BLaER1 treated with 17β-estradiol and CSF1 and Interleukin-3, amounts not matched to agents 10 nM and 100 nM (cell line): ENCODE results near the gene RGS6.
A peak's percentile ranks its signal among the peaks of the same experiment; 100 is the strongest.

Experiments used
- H3K27ac ChIP-seq, 11 experiments: shearing (Covaris generic); formaldehyde crosslinking; 2 replicates each; pipeline ENCODE4 v1.8.1; 2022
- H3K27me3 ChIP-seq, 11 experiments: shearing (Covaris generic); formaldehyde crosslinking; 2 replicates each; pipeline ENCODE4 v1.8.1; 2022
- H3K36me3 ChIP-seq, 11 experiments: shearing (Covaris generic); formaldehyde crosslinking; 2 replicates each; pipeline ENCODE4 v1.8.1; 2022
- H3K4me1 ChIP-seq, 10 experiments: shearing (Covaris generic); formaldehyde crosslinking; 2 replicates each; pipeline ENCODE4 v1.8.1; 2022
- H3K4me2 ChIP-seq, 11 experiments: shearing (Covaris generic); formaldehyde crosslinking; 2 replicates each; pipeline ENCODE4 v1.8.1; 2022
- H3K4me3 ChIP-seq, 10 experiments: shearing (Covaris generic); formaldehyde crosslinking; 2 replicates each; pipeline ENCODE4 v1.8.1; 2022
- H3K9ac ChIP-seq, 11 experiments: shearing (Covaris generic); formaldehyde crosslinking; 2 replicates each; pipeline ENCODE4 v1.8.1; 2022
- H3K9me3 ChIP-seq, 11 experiments: shearing (Covaris generic); formaldehyde crosslinking; replicated peaks in 1 of 11; 2 replicates each; pipeline ENCODE4 v1.8.1; 2022
- H4K20me1 ChIP-seq, 11 experiments: shearing (Covaris generic); formaldehyde crosslinking; 2 replicates each; pipeline ENCODE4 v1.8.1; 2022
- Cebpa-rat ChIP-seq, 11 experiments: shearing (Covaris generic); IDR thresholded peaks; 2 replicates each; pipeline ENCODE4 v1.8.1; 2022

Gene RGS6

GRCh38 chr14:72142328-72142727 lies 210.1 kb downstream of the RGS6 start:
- Histone ChIP-seq H3K36me3 (no peaks in the 10 kb centered on the region), H4K20me1 (no peaks in the 10 kb centered on the region), H3K4me3 (no peak overlapping the region), H3K27ac (no peak overlapping the region), H3K4me2 (peak overlapping the region in 9 of 11 experiments; percentile 2 to 56 (median 39); a peak in 13 of 22 replicates), H3K4me1 (peaks cover 0 to 16% (median 10%) of the 10 kb centered on the region in 10 experiments; a peak in 12 of 20 replicates), H3K27me3 (no peaks in the 10 kb centered on the region), H3K9me3 (peaks cover 0 to 6% (median 0%) of the 10 kb centered on the region in 11 experiments; a peak in 4 of 22 replicates), H3K9ac (no peak overlapping the region)
- no peak for TF ChIP-seq Cebpa-rat (IDR thresholded peaks at IDR 0.05)

GRCh38 chr14:72146241-72146640 lies 214.0 kb downstream of the RGS6 start:
- H3K4me3 ChIP-seq, result no peak overlapping the region
- no peaks in the 10 kb centered on the region for H4K20me1 ChIP-seq
- no peak overlapping the region for H3K4me2 ChIP-seq
- H3K27me3 ChIP-seq, result no peaks in the 10 kb centered on the region
- H3K27ac ChIP-seq, result no peak overlapping the region
- H3K9ac ChIP-seq, result no peak overlapping the region
- peaks cover 0 to 7% (median 0%) of the 10 kb centered on the region in 11 experiments; a peak in 2 of 22 replicates for H3K9me3 ChIP-seq
- no peak for TF ChIP-seq Cebpa-rat (IDR thresholded peaks at IDR 0.05)
- H3K4me1 ChIP-seq, result peaks cover 0 to 16% (median 10%) of the 10 kb centered on the region in 10 experiments; a peak in 12 of 20 replicates
- H3K36me3 ChIP-seq, result no peaks in the 10 kb centered on the region

- Histone ChIP-seq H4K20me1 (no peaks in the 10 kb centered on the region), H3K36me3 (no peaks in the 10 kb centered on the region), H3K4me1 (peaks cover 0 to 21% (median 14%) of the 10 kb centered on the region in 10 experiments; a peak in 16 of 20 replicates), H3K4me2 (no peak overlapping the region), H3K27ac (no peak overlapping the region), H3K4me3 (no peak overlapping the region), H3K9me3 (peaks cover 26 to 37% (median 29%) of the 10 kb centered on the region in 11 experiments), H3K27me3 (no peaks in the 10 kb centered on the region), H3K9ac (no peak overlapping the region)
- TF ChIP-seq Cebpa-rat (IDR thresholded peaks at IDR 0.05), result no peak
These were observed 222.6 kb downstream of the RGS6 start for GRCh38 chr14:72154645-72155378.

GRCh38 chr14:72155379-72155993 lies 223.3 kb downstream of the RGS6 start:
- Histone ChIP-seq H3K36me3 (no peaks in the 10 kb centered on the region), H3K9me3 (peaks cover 25 to 36% (median 29%) of the 10 kb centered on the region in 11 experiments), H3K4me3 (no peak overlapping the region), H3K4me1 (peaks cover 0 to 21% (median 14%) of the 10 kb centered on the region in 10 experiments; a peak in 16 of 20 replicates), H3K9ac (no peak overlapping the region), H3K27me3 (no peaks in the 10 kb centered on the region), H4K20me1 (no peaks in the 10 kb centered on the region), H3K4me2 (no peak overlapping the region), H3K27ac (no peak overlapping the region)
- no peak for TF ChIP-seq Cebpa-rat (IDR thresholded peaks at IDR 0.05)

GRCh38 chr14:72164420-72165228 lies 232.4 kb downstream of the RGS6 start:
- no peak for TF ChIP-seq Cebpa-rat (IDR thresholded peaks at IDR 0.05)
- peak overlapping the region; percentile 72 to 96 (median 90) for H3K4me2 ChIP-seq

GRCh38 chr14:72165229-72165698 lies 233.0 kb downstream of the RGS6 start:
- Histone ChIP-seq H3K27me3 (no peaks in the 10 kb centered on the region), H4K20me1 (no peaks in the 10 kb centered on the region), H3K4me2 (peak overlapping the region; percentile 72 to 96 (median 90)), H3K9me3 (peaks cover 5 to 26% (median 15%) of the 10 kb centered on the region in 11 experiments; a peak in 14 of 22 replicates), H3K4me1 (peaks cover 32 to 57% (median 48%) of the 10 kb centered on the region in 10 experiments), H3K4me3 (peak overlapping the region in 8 of 10 experiments; percentile 6 to 45 (median 26); a peak in 8 of 20 replicates), H3K9ac (peak overlapping the region in 2 of 11 experiments; percentile 28 to 49; a peak in 2 of 22 replicates), H3K27ac (peak overlapping the region in 7 of 11 experiments; percentile 6 to 60 (median 50); a peak in 9 of 22 replicates), H3K36me3 (no peaks in the 10 kb centered on the region)
- TF ChIP-seq Cebpa-rat (IDR thresholded peaks at IDR 0.05), result peak in 10 of 11 experiments; percentile 22 to 74 (median 52); a peak in 9 of 22 replicates

More at GRCh38 chr14:72164420-72165228, 232.4 kb downstream of the RGS6 start:
- Histone ChIP-seq H3K9me3 (peaks cover under 1 to 24% (median 14%) of the 10 kb centered on the region in 11 experiments; a peak in 14 of 22 replicates), H3K4me3 (peak overlapping the region; percentile 7 to 47 (median 30); a peak in 15 of 20 replicates), H4K20me1 (no peaks in the 10 kb centered on the region), H3K36me3 (no peaks in the 10 kb centered on the region), H3K27me3 (no peaks in the 10 kb centered on the region), H3K4me1 (peaks cover 32 to 50% (median 42%) of the 10 kb centered on the region in 10 experiments), H3K27ac (peak overlapping the region in 9 of 11 experiments; percentile 2 to 64 (median 56); a peak in 14 of 22 replicates), H3K9ac (peak overlapping the region in 6 of 11 experiments; percentile 16 to 49 (median 23); a peak in 7 of 22 replicates)

GRCh38 chr14:72169521-72169920 lies 237.3 kb downstream of the RGS6 start:
- Histone ChIP-seq H3K9me3 (peaks cover 5 to 25% (median 15%) of the 10 kb centered on the region in 11 experiments; a peak in 14 of 22 replicates), H3K9ac (no peak overlapping the region)

GRCh38 chr14:72172049-72172448 lies 239.8 kb downstream of the RGS6 start:
- no peaks in the 10 kb centered on the region for H3K36me3 ChIP-seq
- H4K20me1 ChIP-seq, result no peaks in the 10 kb centered on the region
- H3K4me1 ChIP-seq, result peaks cover 0 to 24% (median 18%) of the 10 kb centered on the region in 10 experiments; a peak in 15 of 20 replicates
- H3K9ac ChIP-seq, result no peak overlapping the region
- H3K9me3 ChIP-seq, result peaks cover 4 to 24% (median 12%) of the 10 kb centered on the region in 11 experiments; a peak in 14 of 22 replicates
- no peak for TF ChIP-seq Cebpa-rat (IDR thresholded peaks at IDR 0.05)
- no peak overlapping the region for H3K4me3 ChIP-seq
- no peak overlapping the region for H3K4me2 ChIP-seq
- H3K27me3 ChIP-seq, result no peaks in the 10 kb centered on the region
- H3K27ac ChIP-seq, result no peak overlapping the region

More at GRCh38 chr14:72169521-72169920, 237.3 kb downstream of the RGS6 start:
- Histone ChIP-seq H4K20me1 (no peaks in the 10 kb centered on the region), H3K4me2 (peak overlapping the region in 8 of 11 experiments; percentile 25 to 69 (median 48); a peak in 13 of 22 replicates), H3K4me1 (peaks cover 22 to 42% (median 35%) of the 10 kb centered on the region in 10 experiments), H3K27me3 (no peaks in the 10 kb centered on the region), H3K36me3 (no peaks in the 10 kb centered on the region), H3K4me3 (no peak overlapping the region), H3K27ac (no peak overlapping the region)
- TF ChIP-seq Cebpa-rat (IDR thresholded peaks at IDR 0.05), result no peak
